NCI-H345 (cell line): Measurements from ENCODE around the gene MUSK.
"Not testable (repeated sequence)": the region's sequence is repeated elsewhere in the genome, so short reads cannot be mapped to it uniquely, and the experiment has no call there.

Experiments
- DNase-seq: peaks from one replicate; lab custom pipeline; 2025; lab: John Stamatoyannopoulos, UW

The MUSK gene

DNA sequence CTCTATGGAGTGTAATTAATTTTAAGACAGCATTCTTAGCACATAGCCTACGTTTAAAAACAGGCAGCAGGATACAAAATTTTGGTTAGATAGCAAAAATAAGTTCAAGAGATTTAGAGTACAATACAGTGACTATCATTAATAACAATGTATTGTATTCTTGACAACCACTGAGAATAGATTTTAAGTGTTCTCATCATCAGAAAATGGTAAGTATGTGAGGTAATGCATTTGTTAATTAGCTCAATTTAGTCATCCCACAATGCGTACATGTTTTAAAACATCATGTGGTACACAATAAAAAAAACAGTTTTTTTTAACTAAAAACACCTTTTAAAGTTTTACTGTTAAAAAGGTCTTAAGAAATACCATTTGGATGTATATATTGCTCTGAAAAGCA, 94.2 kb downstream of the MUSK start:
- no peak for DNase-seq

DNA sequence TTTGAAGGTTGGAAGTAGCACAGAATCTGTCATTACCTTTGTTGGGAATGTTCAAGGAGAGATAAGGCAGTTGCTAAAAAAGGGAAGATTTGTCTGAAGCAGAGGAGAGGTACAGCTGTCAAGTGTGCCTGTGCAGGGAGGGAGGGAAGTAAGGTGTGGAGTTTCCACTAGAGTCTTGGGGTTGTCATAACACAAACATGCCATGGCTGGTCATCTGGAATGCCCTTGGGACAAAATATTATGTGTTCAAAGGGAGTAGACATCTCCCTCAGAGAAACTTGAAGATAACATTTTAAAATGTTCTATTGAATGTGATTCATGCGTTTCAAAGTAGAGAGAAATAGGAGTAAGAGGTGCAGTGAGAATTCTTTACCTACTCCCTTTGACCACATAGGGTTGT, 95.0 kb downstream of the MUSK start:
- no peak for DNase-seq

DNA sequence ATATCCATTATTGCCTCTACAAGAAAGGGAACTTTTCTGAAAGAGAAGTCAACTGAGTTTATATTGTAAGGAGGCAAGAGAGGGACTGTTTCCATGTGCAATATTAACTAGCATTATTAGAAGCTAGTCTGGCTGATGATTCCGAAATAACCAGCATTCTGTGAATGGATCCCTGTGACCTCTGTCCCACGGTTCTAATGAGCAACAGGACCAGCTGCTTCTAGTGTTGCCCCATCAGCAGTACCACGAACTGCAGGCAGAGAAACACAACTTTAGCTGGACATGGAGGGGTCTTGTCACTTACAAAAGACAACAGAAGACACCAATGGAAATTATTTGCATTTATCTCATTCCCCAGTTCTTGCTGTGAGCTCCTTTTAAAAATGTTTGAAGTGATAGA, 95.4 kb downstream of the MUSK start:
- no peak for DNase-seq

DNA sequence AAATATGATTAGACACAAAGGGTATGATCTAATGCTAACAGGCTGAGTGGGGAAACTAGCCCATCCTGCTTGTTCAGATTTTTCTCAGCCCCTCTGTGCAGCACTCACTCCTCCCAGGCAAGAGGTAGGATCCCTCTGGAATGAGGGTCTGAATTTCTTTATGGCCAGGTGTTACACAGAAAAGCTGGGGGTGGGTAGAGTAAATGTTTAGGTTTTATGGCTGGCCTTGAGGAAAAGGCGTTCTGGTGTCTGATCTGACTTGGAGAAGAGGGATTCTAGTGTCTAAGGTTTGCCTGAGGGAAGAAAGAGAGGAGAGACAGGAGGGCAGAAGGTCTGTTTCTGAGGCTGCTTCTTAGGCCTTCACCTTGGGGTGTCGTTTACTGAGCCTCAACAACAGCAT, 97.3 kb downstream of the MUSK start:
- DNase-seq: no peak

DNA sequence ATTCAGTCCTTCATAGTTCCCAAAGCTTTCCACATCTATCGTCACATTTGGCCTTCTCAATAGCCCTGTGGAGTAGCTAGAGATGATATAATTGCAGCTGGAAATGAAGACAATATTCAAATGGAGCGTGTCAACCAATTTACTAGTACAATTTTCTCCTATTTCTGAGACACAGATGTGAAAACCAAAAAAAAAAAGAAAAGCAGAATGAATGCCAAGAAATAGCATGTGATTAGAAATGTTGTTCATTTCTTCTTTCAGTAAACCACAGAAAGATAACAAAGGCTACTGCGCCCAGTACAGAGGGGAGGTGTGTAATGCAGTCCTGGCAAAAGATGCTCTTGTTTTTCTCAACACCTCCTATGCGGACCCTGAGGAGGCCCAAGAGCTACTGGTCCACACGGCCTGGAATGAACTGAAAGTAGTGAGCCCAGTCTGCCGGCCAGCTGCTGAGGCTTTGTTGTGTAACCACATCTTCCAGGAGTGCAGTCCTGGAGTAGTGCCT, 99.0 kb downstream of the MUSK start:
- no peak for DNase-seq

GRCh38 chr9:110768886-110769285, 100.3 kb downstream of the MUSK start:
- DNase-seq: no peak

GRCh38 chr9:110769667-110770066, 101.1 kb downstream of the MUSK start:
- no peak for DNase-seq

DNA sequence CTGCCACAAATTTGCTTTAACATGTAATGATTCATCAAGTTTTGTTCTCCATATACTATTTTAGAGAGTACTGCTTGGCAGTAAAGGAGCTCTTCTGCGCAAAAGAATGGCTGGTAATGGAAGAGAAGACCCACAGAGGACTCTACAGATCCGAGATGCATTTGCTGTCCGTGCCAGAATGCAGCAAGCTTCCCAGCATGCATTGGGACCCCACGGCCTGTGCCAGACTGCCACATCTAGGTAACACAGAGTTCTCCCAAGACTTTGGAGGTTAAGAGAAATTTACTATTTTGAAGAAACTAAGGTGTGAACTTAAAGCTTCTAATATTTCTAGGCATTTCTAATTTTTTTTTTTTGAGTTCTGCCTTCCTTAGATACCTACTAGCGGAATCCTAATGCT, 107.1 kb downstream of the MUSK start:
- DNase-seq: no peak

- DNase-seq: no peak
These were observed 107.6 kb downstream of the MUSK start for GRCh38 chr9:110776221-110776620.

DNA sequence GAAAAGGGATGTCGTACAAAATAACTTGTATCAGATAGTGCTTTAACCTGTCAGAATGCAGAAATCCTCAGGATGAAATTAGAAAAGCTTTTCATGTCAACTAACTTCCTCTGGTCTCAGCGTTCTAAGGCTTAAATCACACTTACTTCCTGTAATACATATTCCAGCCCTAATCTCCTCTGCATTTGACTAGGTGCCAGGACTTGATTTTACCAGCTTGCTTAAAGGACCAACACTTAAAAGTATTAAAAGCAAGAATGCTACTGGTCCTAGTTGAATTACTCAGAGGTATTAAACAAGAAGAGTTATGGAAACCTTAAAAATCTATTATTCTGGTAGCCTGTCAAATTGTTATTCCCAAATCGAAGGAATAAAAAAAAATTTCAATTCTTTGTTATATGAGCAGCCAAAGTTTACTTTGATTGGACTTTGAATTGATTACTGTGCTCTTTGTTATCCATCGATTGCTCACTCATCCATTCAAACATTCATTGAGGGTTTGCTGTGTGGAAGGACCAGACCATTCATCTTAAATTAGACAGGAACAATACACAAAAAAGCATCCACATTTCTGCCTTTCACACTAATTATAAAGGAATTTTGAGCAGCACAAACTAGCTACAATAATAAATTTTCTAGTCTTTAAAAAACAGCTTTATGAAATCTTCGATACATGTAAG, 108.7 kb downstream of the MUSK start:
- DNase-seq: no peak

DNA sequence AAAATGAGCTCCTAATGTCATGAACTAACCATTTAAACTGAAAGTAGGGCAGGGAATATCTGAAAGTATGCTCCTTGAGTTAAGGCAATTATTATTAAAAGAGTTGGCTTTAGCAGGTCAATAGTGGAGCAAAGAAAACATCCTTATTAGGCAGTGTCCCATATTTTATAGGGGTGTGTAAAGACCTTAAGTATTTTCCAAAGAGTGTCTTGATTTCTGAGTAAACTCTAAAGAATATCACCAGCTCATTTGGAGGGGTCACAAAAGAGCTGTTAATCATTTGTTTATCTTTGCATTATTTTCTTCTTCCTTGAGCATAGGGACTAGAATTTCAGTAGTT, 109.3 kb downstream of the MUSK start:
- DNase-seq: no peak

GRCh38 chr9:110782701-110783100, 114.1 kb downstream of the MUSK start:
- no peak for DNase-seq

- DNase-seq: no peak
These were observed 115.7 kb downstream of the MUSK start for GRCh38 chr9:110784309-110784708.

DNA sequence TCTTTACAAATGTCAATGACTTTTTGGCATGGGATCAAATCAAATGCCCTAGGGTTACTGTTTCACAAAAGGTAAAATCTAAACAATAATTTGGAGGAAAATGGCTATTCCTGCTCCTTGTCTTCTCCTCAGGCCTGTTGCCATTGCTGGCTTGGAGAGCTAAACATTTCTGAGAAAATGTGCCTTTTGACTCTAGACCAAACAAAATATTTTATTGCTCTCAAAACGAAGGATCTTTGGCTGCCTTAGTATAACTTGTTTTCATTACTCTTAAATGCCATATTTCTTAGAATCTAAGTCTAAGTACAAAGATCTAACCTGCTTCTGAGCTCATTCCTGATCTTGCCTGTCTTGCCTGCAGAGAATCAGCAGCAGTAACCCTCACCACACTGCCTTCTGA, 116.6 kb downstream of the MUSK start:
- DNase-seq: no peak

DNA sequence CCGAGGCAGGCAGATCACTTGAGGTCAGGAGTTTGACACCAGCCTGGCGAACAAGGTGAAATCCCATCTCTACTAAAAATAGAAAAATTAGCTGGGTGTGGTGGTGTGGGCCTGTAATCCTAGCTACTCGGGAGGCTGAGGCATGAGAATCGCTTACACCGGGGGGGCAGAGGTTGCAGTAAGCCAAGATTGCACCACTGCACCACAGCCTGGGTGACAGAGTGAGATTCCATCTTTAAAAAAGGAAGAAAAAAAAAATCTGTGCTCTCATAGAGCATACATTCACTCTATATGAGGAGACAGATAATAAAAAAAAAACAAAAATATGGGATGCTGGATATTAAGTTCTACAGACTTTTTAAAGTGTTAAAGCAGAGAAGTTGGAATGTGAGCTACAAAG, 119.8 kb downstream of the MUSK start:
- not testable (repeated sequence) for DNase-seq

DNA sequence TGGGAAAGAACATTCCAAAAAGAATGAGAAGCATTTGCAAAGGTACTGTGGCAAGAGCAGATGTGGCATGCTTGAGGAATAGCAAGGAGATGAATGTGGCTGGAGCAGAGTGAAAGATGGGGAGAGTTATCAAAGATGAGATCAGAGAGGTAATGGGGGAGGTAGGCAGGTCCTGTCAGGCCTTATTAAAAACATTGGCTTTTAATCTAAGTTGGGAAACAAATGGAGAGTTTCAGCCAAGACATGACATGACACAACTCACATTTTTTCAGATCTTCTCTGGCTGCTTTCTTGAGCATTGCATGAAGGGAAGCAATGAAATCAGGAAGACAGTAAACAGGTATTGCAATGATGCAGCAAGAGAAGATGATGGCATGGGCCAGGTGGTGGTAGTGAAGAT, 120.3 kb downstream of the MUSK start:
- no peak for DNase-seq

GRCh38 chr9:110797611-110798010, 129.0 kb downstream of the MUSK start:
- DNase-seq: no peak

- no peak for DNase-seq
These were observed 130.8 kb downstream of the MUSK start for GRCh38 chr9:110799396-110799795.

DNA sequence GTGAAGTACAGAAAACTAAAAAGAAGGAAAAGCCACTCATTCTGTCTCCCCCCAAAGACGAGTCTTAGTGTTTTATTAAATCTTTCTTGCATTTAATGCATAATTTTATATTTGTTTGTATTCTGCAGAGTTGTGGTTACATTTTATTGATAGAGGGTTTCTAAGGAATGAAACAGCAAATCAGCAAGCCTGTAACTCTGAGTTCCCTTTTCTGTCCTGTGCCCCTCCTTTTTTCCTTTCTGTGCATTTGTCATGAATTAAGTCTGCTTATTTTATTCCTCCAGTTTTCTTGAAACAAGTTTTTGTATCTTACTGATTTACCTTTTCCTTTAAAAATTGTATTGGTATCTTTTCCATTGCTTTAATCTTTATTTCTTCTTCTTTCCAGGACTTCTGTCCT, 132.8 kb downstream of the MUSK start:
- DNase-seq: no peak

DNA sequence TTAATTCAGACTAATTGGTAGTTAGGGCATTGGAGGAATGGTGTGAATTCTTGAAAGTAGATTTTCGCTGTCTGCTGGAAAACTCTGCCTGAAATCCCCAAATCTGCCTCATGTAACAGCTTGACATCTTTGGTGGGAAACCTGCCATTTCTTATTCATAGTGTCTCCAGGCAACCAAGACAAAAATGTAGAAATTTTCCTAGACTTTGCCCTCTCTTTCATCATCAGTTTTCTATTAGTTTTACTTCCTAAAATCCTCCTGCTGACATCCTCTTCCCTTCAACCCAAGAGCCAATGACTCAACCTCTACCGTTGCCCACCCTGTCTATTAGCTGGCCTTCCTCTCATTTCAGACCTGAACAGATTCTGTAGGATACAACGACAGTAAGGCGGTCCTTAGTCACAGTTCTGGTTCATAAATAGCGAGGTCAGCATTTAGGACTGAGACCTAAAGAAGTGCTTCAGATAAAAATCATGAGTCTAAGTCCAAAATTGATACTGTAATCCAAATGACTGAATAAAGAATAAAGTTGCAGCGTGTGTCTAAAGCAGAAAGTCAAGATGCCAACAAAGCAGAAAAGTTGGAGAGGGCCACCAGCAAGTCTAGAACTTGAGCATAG, 133.9 kb downstream of the MUSK start:
- no peak for DNase-seq

GRCh38 chr9:110807956-110808598, 139.5 kb downstream of the MUSK start:
- DNase-seq: no peak

- DNase-seq: no peak
These were observed 140.0 kb downstream of the MUSK start for GRCh38 chr9:110808599-110808980.

DNA sequence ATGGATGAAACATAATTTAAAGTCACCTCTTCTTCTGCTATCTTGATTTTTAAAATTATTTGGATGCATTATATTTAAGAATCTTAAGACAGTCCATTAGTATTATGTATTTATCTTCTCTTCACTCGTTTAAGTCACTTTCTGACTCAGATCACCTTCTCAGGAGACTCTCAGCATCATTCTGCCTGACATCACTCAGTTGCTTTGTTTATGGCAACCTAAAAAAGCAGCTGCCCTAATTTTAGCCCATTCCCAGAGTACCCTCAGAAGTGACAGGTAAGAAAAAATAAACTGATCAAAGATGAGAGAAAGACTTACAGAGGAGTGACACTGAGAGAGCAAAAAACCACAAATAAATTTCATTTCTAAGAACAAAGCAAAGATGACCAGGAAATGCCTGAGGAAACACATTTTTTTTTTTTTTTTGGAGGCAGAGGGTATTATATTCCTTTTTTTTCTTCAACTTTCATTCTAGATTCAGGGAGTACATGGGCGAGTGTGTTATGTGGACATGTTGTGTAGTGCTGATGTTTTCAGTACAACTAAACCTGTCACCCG, 140.5 kb downstream of the MUSK start:
- no peak for DNase-seq
